Measurements from ENCODE around the gene AGPAT4. TPM values are rescaled to one million over a fixed set of nuclear protein-coding genes. Genes with fewer than 3 reads are reported as not detected.

The AGPAT4 gene
- total RNA-seq, 6 experiments from 2014 or later, result 0.42 to 1.7 (median 0.78) TPM

GRCh38 chr6:161191007-161191406 is 82.9 kb downstream of the AGPAT4 start:
- no peaks in the 10 kb centered on the region for H3K36me3 ChIP-seq
- ATAC-seq (no peak), DNase-seq (no peak)
- H3K27ac ChIP-seq, result no peak overlapping the region
- no peak for TF ChIP-seq CTCF (IDR thresholded peaks at IDR 0.05)
- TF ChIP-seq POLR2A (IDR thresholded peaks at IDR 0.05), result no peak
- no peaks in the 10 kb centered on the region for H3K27me3 ChIP-seq
- H3K4me1 ChIP-seq, result no peaks in the 10 kb centered on the region
- intact Hi-C loops (cut with DNase I), result no loop called here
- no peak overlapping the region for H3K4me3 ChIP-seq
- 94% methylated on average over 2 of the region's 2 CpGs for WGBS (ENCODE audit: insufficient coverage, low coverage, low lambda C conversion rate, missing lambda C conversion rate)
- no peaks in the 10 kb centered on the region for H3K9me3 ChIP-seq

DNA sequence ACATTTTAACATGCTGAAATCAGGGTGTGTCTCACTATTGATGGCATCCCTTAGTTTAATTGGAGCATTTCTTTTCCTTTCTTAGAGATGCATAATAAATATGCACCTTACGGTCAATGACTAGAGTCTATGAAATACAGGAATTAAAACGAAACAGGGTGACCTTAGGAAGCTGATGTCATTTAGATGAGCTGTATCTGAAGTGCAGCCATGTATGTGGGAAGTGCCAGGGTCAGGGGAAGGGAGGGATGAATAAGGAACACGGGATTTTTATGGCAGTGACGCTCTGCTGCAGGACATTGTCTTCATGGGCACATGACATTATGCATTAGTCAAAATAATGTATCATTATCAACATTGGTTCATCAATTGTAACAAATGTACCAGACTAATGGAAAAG is 84.0 kb downstream of the AGPAT4 start:
- WGBS (ENCODE audit: insufficient coverage, low coverage, low lambda C conversion rate, missing lambda C conversion rate), result 68% methylated on average over 4 of the region's 4 CpGs
- no peaks in the 10 kb centered on the region for H3K27me3 ChIP-seq
- H3K9me3 ChIP-seq, result no peaks in the 10 kb centered on the region
- H3K4me1 ChIP-seq, result no peaks in the 10 kb centered on the region
- ATAC-seq (no peak), DNase-seq (no peak)
- TF ChIP-seq POLR2A (IDR thresholded peaks at IDR 0.05) (no peak), CTCF (IDR thresholded peaks at IDR 0.05) (no peak)
- H3K36me3 ChIP-seq, result no peaks in the 10 kb centered on the region
- intact Hi-C loops (cut with DNase I), result no loop called here
- H3K27ac ChIP-seq, result no peak overlapping the region
- no peak overlapping the region for H3K4me3 ChIP-seq

GRCh38 chr6:161188547-161189465 is 85.1 kb downstream of the AGPAT4 start:
- no peaks in the 10 kb centered on the region for H3K27me3 ChIP-seq

DNA sequence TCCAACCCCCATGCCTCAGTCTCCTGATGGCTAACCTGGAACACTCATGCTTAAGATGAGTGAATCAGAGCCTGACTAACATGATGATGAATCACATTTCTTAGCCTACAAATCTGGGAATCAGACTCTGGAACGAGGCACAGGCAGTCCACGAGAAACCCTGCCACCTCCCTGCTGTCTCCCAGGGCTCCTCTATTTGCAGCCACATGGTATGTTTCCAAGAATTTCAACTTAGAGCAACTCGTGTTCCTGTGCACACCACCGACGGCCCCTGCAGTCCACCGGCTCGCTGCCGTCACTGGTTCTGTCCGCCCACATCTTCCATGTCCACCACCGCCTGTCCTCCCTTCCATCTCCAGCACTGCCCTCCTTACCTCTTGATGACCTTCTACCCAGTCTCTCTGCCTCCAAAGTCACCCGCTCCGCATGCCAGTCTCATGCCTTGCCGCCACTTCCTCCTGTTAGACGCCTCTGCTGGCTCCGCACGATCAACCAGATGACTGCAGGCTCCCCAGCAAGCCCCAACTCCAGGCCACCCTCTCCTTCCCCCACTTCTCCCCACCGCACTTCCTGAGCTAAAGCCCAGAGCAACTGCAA is 87.6 kb downstream of the AGPAT4 start:
- no peaks in the 10 kb centered on the region for H3K4me1 ChIP-seq
- H3K36me3 ChIP-seq, result no peaks in the 10 kb centered on the region
- H3K4me3 ChIP-seq, result no peak overlapping the region
- DNase-seq (peak in 1 of 3 donors; percentile 40), ATAC-seq (peak in 3 of 4 donors; percentile 51 to 74 (median 55))
- intact Hi-C loops (cut with DNase I), result no loop called here
- 66% methylated on average over 17 of the region's 17 CpGs for WGBS (ENCODE audit: insufficient coverage, low coverage, low lambda C conversion rate, missing lambda C conversion rate)
- TF ChIP-seq CTCF (IDR thresholded peaks at IDR 0.05), result no peak
- TF ChIP-seq POLR2A (IDR thresholded peaks at IDR 0.05), result no peak
- no peaks in the 10 kb centered on the region for H3K9me3 ChIP-seq
- no peak overlapping the region for H3K27ac ChIP-seq
- no peaks in the 10 kb centered on the region for H3K27me3 ChIP-seq

More at GRCh38 chr6:161188547-161189465, 85.1 kb downstream of the AGPAT4 start:
- DNase-seq (no peak), ATAC-seq (no peak)
- no peak for TF ChIP-seq CTCF (IDR thresholded peaks at IDR 0.05)
- TF ChIP-seq POLR2A (IDR thresholded peaks at IDR 0.05), result no peak
- Histone ChIP-seq H3K36me3 (no peaks in the 10 kb centered on the region), H3K27ac (no peak overlapping the region), H3K4me3 (no peak overlapping the region), H3K4me1 (no peaks in the 10 kb centered on the region), H3K9me3 (no peaks in the 10 kb centered on the region)
- WGBS (ENCODE audit: insufficient coverage, low coverage, low lambda C conversion rate, missing lambda C conversion rate), result 72% methylated on average over 13 of the region's 19 CpGs
- intact Hi-C loops (cut with DNase I), result no loop called here
